Stimulated activated CD4-positive, alpha-beta T cell treated with anti-CD3 and anti-CD28 coated beads, Interleukin-4, amount 100 ng/mL, for 48 hours (primary cell): ENCODE results near the gene ZNF516.

ENCODE experiments used
- DNase-seq, 2 donors: peaks; one replicate each; pipeline ENCODE4 v3.0.0-alpha.2; 2020; ENCODE audit warnings: low read depth in 2 of 2

ZNF516 gene

DNA sequence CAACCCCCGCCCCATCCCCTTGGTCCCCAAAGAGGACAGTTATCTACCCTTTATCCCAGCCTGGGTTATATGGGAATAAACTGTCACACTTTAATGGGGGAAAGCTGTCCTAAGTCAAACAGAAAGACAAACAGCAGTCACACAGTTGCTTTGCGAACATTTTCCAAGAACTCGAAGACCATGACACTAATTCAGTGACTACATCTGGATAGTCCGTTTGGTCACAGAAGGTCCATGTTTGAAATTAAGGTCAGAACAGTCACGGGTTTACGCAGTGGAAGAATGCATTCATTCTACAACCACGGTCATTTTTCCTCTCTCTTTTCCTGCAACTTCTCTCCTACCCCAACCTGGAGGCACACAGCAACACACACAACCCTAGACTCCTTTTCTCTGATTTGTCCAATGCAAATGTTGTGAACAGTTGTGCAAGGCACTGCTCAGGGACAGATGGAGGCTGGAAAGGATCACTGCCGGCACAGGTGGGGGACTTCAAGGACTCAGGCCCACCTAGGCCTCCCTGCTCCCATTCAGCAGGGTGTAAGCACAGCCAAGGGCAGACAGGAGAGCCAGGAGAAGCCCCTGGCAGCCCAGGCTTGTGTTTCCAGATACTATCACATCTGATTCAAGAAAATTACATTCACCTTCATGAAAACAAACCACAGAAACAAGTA is 39.9 kb downstream of the ZNF516 start:
- no peak for DNase-seq

- no peak for DNase-seq
Observed at GRCh38 chr18:76454418-76454817, 40.6 kb downstream of the ZNF516 start.

GRCh38 chr18:76453932-76454331 is 41.1 kb downstream of the ZNF516 start:
- no peak for DNase-seq

- DNase-seq: no peak
Observed at GRCh38 chr18:76453057-76453561, 41.9 kb downstream of the ZNF516 start.

DNA sequence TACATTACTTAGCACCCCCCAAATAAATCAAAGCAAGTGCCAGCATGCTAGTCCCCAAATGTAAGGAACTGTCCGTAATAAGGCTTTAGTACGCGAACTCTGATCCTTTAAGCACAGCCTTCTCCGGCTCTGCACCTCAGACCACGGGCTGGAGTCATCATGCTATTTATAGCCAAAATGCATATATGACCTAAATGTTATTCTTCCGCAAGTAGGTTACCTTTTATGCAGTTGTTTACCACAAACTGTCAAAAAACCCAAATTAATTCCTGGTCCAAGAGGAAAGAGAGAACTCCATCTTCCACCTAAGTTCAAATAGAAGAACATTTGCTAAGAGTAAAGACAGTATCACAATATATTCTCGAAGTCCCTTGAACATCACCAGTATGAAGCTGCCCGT is 42.7 kb downstream of the ZNF516 start:
- no peak for DNase-seq

DNA sequence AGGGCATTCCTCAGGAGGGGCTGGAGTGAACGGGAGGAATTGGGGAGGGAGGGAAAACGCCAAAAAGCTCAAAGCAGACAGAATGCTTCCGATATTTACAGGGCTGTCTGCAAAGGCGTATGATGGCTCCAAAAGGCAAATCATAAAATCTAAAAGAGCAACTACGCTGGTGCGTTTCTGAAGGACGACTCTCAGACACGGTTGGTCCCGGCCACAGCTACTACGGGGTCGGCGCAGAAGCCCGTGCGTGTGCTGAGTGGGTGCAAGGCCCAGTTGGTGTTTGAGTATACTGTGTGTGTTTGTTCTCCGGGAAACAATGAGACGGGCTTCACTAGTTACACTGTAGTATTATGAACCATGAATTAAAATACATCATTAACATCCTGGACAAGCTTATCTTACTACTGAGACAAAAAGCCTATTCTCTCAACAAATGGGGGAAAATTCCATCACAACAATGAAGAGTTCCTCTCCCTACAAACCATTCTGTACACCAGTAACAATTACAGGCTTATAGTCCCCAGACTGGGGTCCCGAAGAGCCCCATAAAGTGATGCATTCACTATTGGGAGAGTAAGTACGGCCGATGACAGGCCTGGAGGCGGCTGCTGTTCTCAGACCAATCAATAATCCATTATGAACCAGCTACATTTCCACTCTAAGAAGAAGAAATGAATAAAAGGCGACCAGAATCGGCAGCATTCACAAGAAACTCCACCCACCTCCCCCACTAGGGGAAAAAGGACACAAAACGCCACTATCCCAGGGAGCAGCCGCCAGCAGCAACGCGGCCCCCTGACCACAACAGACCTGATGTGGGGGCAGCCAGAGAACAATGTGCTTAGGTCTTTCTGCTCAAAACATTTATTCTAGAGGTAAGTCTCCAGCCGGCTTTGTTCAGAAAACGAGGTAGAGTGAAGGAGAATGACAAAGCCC is 43.4 kb downstream of the ZNF516 start:
- DNase-seq: no peak

DNA sequence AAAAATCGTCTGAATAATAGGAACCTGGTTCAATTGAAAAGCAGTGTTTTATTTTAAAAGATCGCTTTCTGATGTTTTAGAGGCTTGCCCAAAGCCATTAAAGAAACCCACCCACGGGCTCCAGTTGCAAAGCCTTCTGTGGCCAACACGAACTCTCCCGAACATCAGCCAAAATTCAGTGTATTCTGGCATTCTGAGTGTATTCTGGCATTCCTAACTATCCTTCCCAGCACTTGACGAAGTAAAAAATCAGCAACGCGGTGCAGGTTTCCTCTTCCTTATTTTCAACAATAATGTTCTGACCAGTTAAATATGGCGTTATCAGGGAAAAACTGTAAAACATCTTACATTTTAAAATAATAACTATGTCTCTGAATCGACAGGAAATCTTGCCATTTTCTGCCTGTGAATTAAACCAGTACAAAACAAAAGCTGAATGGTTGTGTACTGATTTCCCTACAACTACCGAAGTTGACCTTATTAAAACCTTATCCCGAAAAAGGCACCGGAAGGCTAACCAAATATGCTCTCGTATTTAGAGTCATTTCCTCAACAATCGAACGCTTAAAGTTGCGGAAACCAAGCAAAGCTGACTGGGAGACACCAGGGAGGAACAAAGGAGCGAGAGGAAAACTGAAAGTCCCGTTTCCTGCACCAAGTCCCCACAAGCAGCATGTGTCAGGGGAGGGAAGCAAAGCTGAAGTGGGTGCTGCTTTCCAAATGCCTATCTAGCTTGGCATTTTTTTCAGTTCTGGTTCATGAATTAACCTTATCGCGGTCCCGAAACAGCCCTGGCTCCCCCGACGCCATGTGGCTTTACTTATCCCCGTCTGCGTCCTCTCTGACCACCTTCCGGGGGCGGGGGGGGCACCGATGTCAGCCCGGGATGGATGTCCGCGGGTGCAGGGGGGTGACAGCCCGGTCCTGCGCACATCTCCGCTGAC is 44.3 kb downstream of the ZNF516 start:
- peak; percentile 10 to 12 for DNase-seq

- DNase-seq: no peak
Observed at GRCh38 chr18:76449111-76449453, 46.0 kb downstream of the ZNF516 start.

DNA sequence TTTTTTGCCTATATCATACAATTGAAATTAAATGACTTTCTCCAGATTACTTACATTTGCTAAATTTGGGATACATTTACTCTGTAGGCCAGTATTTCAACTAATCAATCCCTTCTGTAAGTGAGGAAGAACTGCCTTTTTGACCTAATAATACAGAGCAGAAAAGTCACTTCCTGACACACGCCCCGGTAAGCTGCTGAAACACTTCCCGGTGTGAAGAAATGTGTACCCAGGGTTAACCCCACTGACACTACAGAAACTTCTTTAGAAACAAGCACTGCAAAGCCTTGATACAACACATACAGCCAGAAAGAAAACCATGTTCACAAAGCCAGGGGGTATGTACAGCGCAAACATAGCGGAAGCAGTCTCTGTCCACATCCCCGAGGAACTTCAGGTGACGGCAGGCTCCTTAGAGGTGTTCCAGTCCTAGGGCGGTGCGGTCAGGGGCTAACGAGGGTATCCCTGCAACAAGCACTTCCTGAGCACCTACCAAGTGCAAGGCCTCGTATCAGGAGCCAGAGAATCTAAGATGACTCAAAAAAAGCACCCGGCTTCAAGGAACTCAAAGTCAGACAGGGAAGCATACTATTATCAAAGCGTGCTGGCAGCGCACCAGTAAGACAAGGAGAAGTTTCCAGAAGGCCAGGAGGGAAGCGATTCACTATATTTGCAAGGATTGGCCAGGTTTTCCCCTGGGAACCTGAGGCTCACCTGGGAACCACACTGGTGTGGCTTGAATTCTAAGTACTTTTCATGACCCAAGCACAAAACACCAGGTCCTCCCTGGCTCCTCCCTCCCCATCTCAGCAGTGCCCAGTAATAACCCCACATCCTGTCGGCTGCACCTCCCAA is 46.6 kb downstream of the ZNF516 start:
- no peak for DNase-seq

GRCh38 chr18:76447258-76447890 is 47.7 kb downstream of the ZNF516 start:
- no peak for DNase-seq

DNA sequence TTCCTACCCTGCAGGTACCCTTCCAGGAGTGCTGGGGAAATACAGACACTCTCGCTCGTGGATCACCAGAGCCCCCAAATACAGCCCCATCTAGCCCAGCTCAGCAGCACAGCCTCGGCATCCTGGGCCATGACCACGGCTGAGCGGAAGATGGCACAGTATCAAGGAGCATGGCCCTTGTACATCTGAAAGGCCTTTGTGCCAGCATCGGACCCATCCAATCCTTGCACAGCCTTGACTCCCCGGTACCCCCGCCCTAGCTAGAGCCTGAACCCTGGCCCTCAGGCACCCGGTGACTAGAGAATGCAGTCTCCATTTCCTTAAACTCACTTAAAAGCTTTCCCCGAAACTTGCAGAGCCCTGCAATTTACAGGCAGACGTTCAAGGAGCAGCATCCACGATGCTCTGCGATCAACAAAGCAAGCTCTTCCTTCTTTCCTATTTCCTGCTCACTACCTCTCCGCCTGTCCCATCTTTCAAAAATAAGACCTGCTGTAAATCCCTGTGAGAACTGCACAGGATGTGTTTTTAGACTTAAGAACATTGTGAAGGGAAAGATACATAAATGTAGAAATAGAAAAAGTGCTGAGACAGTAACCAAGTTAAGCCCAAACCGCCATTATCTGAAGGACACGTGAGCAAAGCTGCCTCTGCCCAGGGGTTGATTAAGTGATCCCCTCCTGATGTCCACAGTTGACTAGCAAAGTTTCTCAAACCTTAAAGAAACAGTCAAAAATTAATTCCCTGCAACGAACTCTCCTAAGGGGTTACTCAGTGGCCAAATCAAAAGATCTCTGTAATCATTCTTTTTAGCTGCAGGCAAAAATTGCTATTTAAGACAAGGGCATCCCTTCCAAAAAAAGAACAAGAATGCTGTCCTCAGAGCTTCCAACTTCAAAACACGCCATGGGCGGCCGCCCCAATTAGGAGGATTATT is 48.5 kb downstream of the ZNF516 start:
- DNase-seq: no peak

DNA sequence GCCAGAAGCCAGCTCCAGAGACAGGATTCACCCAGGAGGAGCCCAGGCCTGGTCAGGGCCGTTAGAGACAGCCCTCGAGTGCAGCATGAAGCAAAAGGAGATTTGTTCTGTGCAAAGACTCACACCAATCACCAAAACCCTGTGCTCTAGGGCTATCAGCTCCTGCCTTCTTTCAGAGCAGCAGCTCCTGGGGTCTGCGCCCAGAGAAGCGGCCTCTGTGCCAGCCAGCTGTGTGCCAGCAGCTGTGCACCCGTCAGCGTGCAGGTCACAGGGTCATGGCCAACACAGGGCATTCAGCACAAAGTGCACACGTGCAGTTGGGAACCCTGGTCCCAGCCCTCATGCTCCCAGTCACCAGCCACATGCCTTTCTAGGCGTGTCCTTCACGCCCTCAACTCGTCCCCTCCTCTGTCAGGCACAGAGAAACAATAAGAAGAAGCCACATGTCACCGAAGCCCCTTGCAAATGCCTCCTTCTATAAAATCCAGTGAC is 49.3 kb downstream of the ZNF516 start:
- DNase-seq: no peak

- DNase-seq: no peak
Observed at GRCh38 chr18:76445275-76445674, 49.8 kb downstream of the ZNF516 start.

DNA sequence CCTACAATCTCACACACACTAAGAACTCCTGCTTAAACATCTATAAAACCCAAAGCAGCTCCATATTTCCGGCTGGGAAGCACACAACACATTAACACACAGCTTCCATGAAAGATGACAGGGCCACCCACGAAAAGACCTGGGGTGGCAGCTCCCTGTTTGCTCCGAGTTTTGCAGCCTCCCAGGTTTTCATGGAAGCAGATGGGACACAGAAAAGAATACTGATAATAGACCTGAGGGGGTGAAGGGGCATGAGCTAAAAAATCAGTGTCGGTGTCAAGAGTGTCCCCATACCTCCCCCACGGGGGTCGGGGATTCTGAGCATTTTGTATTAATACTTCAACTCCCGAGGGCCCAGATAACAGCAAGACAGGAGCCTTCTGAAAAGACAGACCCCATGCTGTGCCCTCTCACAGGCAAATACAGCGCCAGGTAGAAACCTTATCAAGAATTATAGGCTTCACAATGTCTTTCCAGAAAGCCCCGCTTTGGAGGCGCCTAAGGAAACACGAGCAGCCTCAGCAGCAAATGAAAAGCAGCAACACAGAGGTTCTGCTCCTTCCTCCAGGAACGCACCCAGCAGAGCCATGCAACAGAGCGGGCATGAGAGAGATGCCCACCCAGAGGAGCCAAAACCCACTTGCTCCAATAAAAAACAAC is 50.5 kb downstream of the ZNF516 start:
- DNase-seq: no peak

GRCh38 chr18:76443519-76444445 is 51.3 kb downstream of the ZNF516 start:
- no peak for DNase-seq

DNA sequence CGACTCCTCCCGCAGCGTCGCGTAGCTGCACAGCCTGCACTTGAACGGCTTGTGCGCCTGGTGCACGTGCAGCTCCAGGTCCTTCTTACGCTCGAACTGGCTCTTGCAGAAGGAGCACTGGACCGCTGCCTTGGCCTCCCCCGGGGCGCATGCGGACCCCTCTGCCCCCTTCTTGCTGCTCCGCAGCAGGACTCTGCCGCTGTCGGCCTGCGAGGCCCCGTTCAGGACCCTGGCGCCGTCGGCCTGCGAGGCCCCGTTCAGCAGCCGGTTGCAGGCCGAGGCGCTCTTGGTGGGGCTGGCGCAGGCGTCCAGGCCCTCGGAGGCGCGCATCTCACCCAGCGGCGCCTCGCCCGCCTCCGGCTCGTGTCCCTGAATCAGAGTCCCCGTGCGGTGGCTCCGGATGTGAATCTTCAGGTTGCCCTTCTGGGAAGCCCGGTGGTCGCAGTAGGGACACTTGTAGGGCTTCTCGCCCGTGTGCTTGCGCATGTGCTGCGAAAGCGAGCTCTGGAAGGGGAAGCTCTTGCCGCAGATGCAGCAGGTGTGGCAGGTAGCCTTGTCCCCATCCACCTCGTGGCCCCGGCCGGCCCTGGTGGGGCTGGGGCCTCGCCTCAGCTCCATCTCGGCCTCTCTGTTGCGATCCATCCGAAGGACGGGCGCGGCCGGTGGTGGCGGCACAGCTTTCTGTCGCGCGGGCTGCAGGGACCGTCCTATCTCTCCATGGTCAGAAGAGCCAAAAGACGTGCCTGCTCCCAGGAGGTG is 52.5 kb downstream of the ZNF516 start:
- DNase-seq: no peak
